HG03064 (cell line): ENCODE results near the gene PHPT1.
"Not testable (repeated sequence)": the region's sequence is repeated elsewhere in the genome, so short reads cannot be mapped to it uniquely, and the experiment has no call there.

ENCODE experiments used
- ATAC-seq: cut with Tn5 transposase; IDR thresholded peaks from one replicate; pipeline ENCODE4 v1.9.1; 2021; ENCODE audit warnings: low read depth; ENCODE audit not compliant: unreplicated experiment

PHPT1 gene

DNA sequence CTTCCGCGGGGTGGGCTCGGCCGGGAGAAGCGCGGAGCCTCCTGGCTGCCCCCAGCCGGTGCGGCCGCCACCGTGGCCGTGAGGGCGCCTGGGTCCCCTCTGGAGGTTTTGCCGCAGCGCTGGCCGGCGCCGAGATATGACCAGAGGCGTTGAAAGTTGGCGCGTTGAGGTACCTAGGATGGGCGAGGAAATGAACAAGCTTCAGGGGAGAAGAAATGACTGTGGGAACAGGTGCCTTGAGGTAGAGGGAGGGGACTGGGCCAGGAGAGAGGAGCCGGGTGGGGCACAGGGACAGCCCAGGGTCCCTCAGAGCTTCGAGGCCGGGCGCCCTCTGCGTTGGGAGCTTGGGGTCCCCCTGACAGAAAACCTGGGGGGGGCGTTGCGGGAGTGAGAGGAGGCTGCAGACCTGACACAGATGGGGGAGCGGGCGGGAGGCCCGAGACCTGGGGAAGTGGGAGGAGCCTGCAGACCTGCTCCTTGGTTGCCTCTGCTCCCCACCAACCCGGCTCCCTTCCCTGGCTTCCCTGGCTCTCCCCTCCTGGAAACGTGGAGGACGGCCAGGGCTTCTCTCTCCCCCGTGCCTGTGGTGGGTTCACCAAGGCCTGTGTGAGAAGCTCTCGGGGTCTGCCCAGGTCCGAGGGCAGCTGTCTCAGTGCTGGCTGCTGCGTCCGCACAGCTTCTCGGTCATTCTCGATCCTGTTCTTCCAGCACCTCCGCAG, 27.2 kb upstream of the PHPT1 start:
- no peak for ATAC-seq

- ATAC-seq, result no peak
These were observed 25.8 kb upstream of the PHPT1 start for GRCh38 chr9:136823136-136824046.

- ATAC-seq, result no peak
These were observed 24.5 kb upstream of the PHPT1 start for GRCh38 chr9:136824496-136825225.

GRCh38 chr9:136825295-136826187, 23.7 kb upstream of the PHPT1 start:
- no peak for ATAC-seq

DNA sequence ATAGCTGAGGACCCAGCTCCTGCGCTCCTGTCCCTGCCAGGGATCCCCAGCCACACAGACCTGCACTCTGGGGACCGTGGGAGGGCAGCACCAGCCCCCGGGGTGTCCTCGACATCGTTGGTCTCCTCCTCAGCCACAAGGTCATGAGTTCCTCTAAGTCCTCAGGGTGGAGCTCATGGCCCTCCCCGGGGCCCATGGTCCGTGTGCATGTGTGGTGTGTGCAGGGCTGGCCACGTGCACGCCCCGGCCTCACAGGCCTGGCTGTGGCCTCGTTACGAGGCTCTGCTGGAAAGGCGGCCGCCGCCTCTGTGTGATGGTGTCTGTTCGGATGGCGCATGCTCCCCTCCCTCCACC, 23.0 kb upstream of the PHPT1 start:
- no peak for ATAC-seq

DNA sequence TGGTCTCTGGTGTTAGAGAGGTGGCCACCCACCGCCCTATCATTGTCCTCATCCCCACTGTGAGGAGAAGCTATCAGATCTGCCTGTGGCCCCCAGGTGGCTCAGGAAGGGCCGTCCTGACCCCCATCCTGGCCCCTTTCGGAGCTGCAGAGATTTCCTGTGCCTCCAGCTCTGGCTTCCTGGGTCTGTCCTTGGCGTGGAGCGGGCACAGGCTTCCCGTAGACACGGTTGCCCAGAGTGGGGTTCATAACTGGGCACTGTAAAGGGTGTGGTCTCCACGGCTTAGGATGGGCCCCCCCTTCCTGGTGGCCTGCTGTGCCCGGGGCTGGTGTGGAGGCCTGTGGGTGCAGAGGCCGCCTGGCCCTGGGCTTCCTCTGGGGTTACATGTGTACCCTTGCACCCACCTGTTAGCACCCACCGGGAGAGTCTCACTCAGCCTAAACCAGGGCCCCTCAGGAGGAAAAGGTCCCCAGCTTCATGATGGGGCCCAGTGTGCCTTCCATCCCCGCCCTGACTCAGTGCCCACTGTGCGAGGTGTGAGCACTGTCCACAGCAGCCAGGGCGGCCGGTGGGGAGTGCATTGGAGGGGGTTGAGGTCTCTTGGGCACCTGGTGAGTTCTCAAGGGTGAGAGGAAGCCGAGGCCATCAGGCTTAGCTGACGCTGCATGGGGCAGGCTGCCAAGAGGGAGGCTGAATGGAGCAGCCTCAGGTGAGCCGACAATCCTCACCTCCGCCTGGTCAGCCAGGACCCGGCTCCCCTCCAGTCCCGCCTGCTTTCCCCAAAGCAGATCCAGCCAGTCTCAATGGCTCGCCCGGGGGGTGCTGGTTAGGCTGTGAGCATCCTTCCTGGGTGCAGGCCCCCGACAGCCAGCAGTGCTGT, 22.3 kb upstream of the PHPT1 start:
- no peak for ATAC-seq

GRCh38 chr9:136827794-136828473, 21.3 kb upstream of the PHPT1 start:
- ATAC-seq, result no peak

- ATAC-seq, result no peak
These were observed 20.6 kb upstream of the PHPT1 start for GRCh38 chr9:136828474-136829140.

DNA sequence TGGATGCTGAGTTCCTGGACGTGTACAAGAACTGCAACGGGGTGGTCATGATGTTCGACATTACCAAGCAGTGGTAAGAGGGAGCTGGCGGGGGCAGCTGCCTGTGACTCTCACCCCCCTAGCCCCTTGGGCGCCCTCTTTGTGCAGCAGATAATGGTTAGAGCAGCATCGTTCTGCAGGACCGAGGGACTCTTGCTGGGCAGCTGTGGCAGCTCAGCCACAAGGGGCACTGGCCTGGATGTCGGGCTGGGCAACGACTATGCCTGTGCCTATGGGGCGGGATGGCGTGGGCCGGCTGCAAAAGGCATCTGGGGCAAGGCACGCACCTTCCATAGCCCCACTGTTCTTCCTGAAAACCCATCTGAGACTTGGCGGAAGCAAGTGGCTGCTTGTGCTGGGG, 19.8 kb upstream of the PHPT1 start:
- ATAC-seq, result no peak

DNA sequence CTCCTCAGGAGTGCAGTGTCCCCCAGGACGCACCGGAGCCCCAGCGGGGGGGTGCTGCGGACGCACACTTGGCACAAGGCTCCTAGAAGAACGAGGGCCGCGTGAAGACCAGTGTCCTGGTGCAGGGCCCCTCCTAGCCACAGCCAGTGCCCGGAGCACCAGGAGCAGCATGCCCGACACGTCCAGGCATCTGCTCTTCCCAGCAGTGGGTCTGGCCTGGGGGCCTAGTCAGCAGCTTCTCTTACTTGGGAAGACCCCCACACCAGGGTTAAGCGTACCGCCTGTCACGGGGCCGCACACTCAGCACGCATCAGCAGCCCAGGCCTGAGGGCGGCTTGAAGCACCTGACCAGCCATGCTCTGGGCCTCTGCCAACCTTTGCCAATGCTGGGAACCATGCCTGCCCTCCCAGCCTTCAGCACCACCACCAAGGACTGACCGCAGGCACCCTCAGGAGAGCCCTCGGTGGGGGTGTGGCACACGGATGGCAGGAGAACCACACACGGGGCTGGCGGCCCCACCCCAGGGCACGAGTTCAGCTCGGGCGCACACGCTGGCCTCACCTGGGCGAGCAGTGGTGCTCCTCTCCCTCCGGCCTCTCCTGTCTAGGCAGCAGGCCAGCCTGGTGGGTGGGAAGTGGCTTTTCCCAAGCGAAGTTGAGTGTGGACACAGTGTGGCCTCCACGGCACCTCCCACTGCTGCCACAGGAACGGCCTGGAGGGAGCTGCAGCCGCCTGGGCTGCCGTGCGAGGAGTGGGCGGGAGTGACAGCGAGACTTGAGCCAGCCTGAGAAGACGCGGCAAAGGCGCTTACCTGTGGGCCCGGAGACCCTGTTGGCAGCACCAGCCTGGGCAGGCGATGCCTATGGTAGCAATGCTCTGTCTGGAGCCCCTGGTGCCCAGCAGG, 19.0 kb upstream of the PHPT1 start:
- ATAC-seq, result no peak

GRCh38 chr9:136831002-136831719, 18.0 kb upstream of the PHPT1 start:
- no peak for ATAC-seq

- ATAC-seq, result no peak
These were observed 17.5 kb upstream of the PHPT1 start for GRCh38 chr9:136831720-136832104.

DNA sequence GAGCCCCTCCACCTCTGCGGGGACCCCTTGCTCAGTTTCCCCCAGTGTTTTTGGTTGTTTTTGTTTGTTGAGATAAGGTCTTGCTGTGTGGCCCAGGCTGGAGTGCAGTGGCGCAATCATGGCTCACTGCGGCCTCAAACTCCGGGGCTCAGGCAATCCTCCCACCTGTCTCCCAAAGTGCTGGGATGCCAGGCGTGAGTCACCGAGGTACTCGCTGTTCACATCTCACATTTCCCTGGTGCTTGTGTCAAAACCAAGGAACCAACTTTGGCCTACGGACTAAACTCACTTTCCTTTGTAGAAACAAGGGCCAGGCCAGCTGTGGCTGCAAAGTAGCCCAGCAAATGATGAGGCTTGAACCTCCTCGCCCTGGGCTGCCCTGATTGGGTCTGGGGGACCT, 16.6 kb upstream of the PHPT1 start:
- no peak for ATAC-seq

DNA sequence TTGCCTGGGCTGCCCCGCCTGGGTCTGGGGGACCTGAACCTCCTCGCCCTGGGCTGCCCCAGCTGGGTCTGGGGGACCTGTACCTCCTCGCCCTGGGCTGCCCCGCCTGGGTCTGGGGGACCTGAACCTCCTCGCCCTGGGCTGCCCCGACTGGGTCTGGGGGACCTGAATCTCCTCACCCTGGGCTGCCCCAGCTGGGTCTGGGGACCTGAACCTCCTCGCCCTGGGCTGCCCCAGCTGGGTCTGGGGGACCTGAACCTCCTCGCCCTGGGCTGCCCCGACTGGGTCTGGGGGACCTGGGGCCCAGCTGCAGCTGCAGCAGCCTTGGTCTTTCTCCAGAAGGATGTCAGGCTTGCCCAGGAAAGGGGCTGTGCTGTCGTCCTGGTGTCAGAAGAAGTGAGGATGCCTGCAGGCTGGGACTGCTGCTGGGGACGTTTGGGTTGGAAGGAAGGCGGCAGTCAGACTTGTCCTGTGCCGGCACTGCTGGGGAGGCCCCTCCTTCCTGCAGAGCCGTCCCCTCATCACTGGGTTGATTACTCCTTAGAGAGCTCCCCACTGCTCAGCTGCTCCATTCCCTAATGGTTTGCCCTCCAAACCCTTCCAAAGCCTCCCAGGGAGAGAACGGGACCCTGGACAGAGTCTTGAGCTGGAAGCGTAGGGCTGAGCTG, 15.7 kb upstream of the PHPT1 start:
- not testable (repeated sequence) for ATAC-seq

GRCh38 chr9:136835162-136835931, 13.9 kb upstream of the PHPT1 start:
- no peak for ATAC-seq
